Lower lobe of right lung (tissue), 2 donors: ENCODE results near the gene HAGHL. TPM values are rescaled to one million over a fixed set of nuclear protein-coding genes. Genes with fewer than 3 reads are reported as not detected.
A peak's percentile ranks its signal among the peaks of the same experiment; 100 is the strongest.

Experiments used
- ATAC-seq, 2 donors: fragments of 200-7000 bp; cut with Tn5 transposase; one replicate each; pipeline ENCODE4 v1.9.1; 2020 to 2022; ENCODE audit warnings: mild to moderate bottlenecking in 2 of 2, moderate library complexity in 2 of 2
- DNase-seq: peaks from one replicate; pipeline ENCODE4 v3.0.0-alpha.2; 2020
- H3K27ac ChIP-seq: fragments of 200-600 bp; one replicate; pipeline ENCODE4 v1.8.0; 2022
- H3K27me3 ChIP-seq: fragments of 200-600 bp; one replicate; pipeline ENCODE4 v1.8.0; 2022; ENCODE audit warnings: low read depth
- H3K36me3 ChIP-seq: fragments of 200-600 bp; one replicate; pipeline ENCODE4 v1.8.0; 2022; ENCODE audit warnings: mild to moderate bottlenecking
- H3K4me1 ChIP-seq: fragments of 200-600 bp; one replicate; pipeline ENCODE4 v1.8.0; 2022
- H3K4me3 ChIP-seq: fragments of 200-600 bp; one replicate; pipeline ENCODE4 v1.8.0; 2022; ENCODE audit warnings: mild to moderate bottlenecking
- H3K9me3 ChIP-seq: fragments of 200-600 bp; one replicate; pipeline ENCODE4 v1.8.0; 2022
- CTCF ChIP-seq: fragments of 200-600 bp; IDR thresholded peaks from one replicate; pipeline ENCODE4 v1.8.0; 2022; ENCODE audit warnings: antibody characterized with exemption, mild to moderate bottlenecking
- intact Hi-C: fragments of 100-400 bp; cut with DNase I; formaldehyde crosslinking; loops from one replicate; pipeline ENCODE4 v1.11.0; 2022
- total RNA-seq: library from RNA; stranded (reverse); fragmentation: NEBNext Ultra II Directional; extraction: Animal tissue kit (Norgen Biotek cat#: 25700); gene quantifications from one replicate; pipeline ENCODE4 v1.2.1, GENCODE V29; 2021
- donor health status: DM: no; HTN: yes; CAD: no; lungs with severe emphysema.

The HAGHL gene
- total RNA-seq, 1 donor from 2014 or later = 15.6 TPM

GRCh38 chr16:719815-720446 is 7.0 kb upstream of the HAGHL start:
- intact Hi-C loops = no loop called here
- DNase-seq (no peak), ATAC-seq (no peak)
- Histone ChIP-seq H3K36me3 (peaks cover 5% of the 10 kb centered on the region), H3K4me3 (peak overlapping the region; percentile 80), H3K4me1 (peaks cover 34% of the 10 kb centered on the region), H3K9me3 (no peaks in the 10 kb centered on the region), H3K27me3 (no peaks in the 10 kb centered on the region), H3K27ac (peak overlapping the region; percentile 89)
- TF ChIP-seq CTCF = no peak

GRCh38 chr16:720447-720989 is 6.4 kb upstream of the HAGHL start:
- intact Hi-C loops = no loop called here
- no peak for TF ChIP-seq CTCF
- DNase-seq (no peak), ATAC-seq (peak; percentile 3 to 39)
- peaks cover 34% of the 10 kb centered on the region for H3K4me1 ChIP-seq
- H3K27me3 ChIP-seq = peaks cover 3% of the 10 kb centered on the region
- no peaks in the 10 kb centered on the region for H3K9me3 ChIP-seq
- H3K27ac ChIP-seq = peak overlapping the region; percentile 89
- peaks cover 5% of the 10 kb centered on the region for H3K36me3 ChIP-seq
- H3K4me3 ChIP-seq = peak overlapping the region; percentile 80

- Histone ChIP-seq H3K4me3 (peak within 1 kb of the TSS; percentile 80), H3K36me3 (peaks cover 5% of the 10 kb centered on the region), H3K4me1 (peaks cover 31% of the 10 kb centered on the region), H3K9me3 (no peaks in the 10 kb centered on the region), H3K27me3 (peaks cover 10% of the 10 kb centered on the region), H3K27ac (peak within 1 kb of the TSS; percentile 89)
- peak; percentile 6 for TF ChIP-seq CTCF
- peak; percentile 89 to 93 for ATAC-seq
- peak; percentile 89 for DNase-seq
- intact Hi-C loops = no loop called here
Measured at GRCh38 chr16:720990-721764, 5.7 kb upstream of the HAGHL start, which contains the start of gene ANTKMT. TSS of gene ANTKMT (plus strand) at chr16:721146. CDS start at chr16:721275, 129 bp downstream.

- Histone ChIP-seq H3K36me3 (peaks cover 5% of the 10 kb centered on the region), H3K27me3 (peaks cover 14% of the 10 kb centered on the region), H3K4me3 (peak overlapping the region; percentile 80), H3K4me1 (peaks cover 30% of the 10 kb centered on the region), H3K9me3 (no peaks in the 10 kb centered on the region), H3K27ac (peak overlapping the region; percentile 89)
- TF ChIP-seq CTCF = no peak
- intact Hi-C loops = no loop called here
- DNase-seq (no peak), ATAC-seq (no peak)
Measured at GRCh38 chr16:721765-722540, 5.0 kb upstream of the HAGHL start.
